ENCODE results near the gene HMCN2. TPM values are rescaled to one million over a fixed set of nuclear protein-coding genes. Genes with fewer than 3 reads are reported as not detected.

HMCN2 gene
- polyA plus RNA-seq, 2 of the 4 experiments (the other 2 are of a cell fraction), result 0.01 TPM; not detected in 1

DNA sequence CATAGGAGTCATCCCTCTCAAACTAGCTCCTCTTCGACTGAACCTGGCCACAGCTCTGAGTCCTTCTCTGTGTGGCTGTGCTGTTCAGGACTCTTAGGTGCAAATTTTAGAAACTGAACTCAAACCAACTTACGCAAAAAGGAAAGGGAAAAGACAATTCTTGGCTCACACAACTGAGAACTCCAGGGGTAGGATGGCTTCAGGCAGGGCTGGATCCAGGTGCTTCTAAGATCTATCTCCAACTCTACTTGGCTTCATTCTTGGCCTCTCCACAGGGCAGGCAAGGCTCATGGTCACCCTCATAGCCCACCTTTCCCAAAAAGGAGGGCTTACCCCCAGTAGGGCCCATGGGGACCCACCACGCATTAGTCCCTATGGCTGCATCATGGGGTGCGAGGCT is 187.3 kb downstream of the HMCN2 start:
- ChIA-PET POLR2A (interaction anchor here (0.5 kb wide), 1 partner anchor 79 kb away, joined by 3 read pairs; no protein-coding TSS in a partner anchor), CTCF (interaction anchor here (0.6 to 3.4 kb wide), 8 partner anchors 11 to 415 kb away, joined by 3 to 46 read pairs (median 4); no protein-coding TSS in a partner anchor)
- Histone ChIP-seq H3K4me3 (no peak overlapping the region), H3K9me3 (no peaks in the 10 kb centered on the region), H3K27ac (peak overlapping the region in 1 of 2 experiments; percentile 54; a peak in 1 of 6 replicates), H3K4me2 (no peak overlapping the region), H3K4me1 (peaks cover 41% of the 10 kb centered on the region)
- ATAC-seq (no peak), FAIRE-seq (no peak), DNase-seq (ENCODE audit: low read depth in 1 of 2, low spot score in 1 of 2) (no peak)
- TF ChIP-seq JUNB (IDR thresholded peaks at IDR 0.05) (no peak), HMGXB4 (CRISPR knock-in tag; IDR thresholded peaks at IDR 0.05; ENCODE audit: borderline replicate concordance) (no peak), CTCF (IDR thresholded peaks at IDR 0.05) (no peak)
- WGBS (ENCODE audit: missing lambda C conversion rate), result 98% methylated on average over 4 of the region's 4 CpGs

GRCh38 chr9:130453487-130453886 is 187.9 kb downstream of the HMCN2 start:
- TF ChIP-seq FOSL2 (IDR thresholded peaks at IDR 0.05), result no peak
- TF ChIP-seq FOSL2 (CRISPR knock-in tag; IDR thresholded peaks at IDR 0.05), result no peak
- TF ChIP-seq CBX2 (IDR thresholded peaks at IDR 0.05; ENCODE audit: borderline replicate concordance, low read depth), result no peak
- TF ChIP-seq, protein P1, sequence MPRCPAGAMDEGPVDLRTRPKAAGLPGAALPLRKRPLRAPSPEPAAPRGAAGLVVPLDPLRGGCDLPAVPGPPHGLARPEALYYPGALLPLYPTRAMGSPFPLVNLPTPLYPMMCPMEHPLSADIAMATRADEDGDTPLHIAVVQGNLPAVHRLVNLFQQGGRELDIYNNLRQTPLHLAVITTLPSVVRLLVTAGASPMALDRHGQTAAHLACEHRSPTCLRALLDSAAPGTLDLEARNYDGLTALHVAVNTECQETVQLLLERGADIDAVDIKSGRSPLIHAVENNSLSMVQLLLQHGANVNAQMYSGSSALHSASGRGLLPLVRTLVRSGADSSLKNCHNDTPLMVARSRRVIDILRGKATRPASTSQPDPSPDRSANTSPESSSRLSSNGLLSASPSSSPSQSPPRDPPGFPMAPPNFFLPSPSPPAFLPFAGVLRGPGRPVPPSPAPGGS (IDR thresholded peaks at IDR 0.05), result no peak
- no peak for TF ChIP-seq KDM5A (IDR thresholded peaks at IDR 0.05)
- no peak for TF ChIP-seq ESRRA (IDR thresholded peaks at IDR 0.05; ENCODE audit: borderline replicate concordance, low read length)
- no peak for TF ChIP-seq EHF (CRISPR knock-in tag; IDR thresholded peaks at IDR 0.05)
- TF ChIP-seq HMGXB4 (CRISPR knock-in tag; IDR thresholded peaks at IDR 0.05; ENCODE audit: borderline replicate concordance), result no peak
- no peak for TF ChIP-seq CBX8 (IDR thresholded peaks at IDR 0.05)
- no peak for TF ChIP-seq BHLHE40 (IDR thresholded peaks at IDR 0.05; ENCODE audit: low read depth, low read length)
- Histone ChIP-seq H3K4me3 (no peak overlapping the region), H3K4me1 (peaks cover 36% of the 10 kb centered on the region), H3K9me3 (no peaks in the 10 kb centered on the region), H3K4me2 (0 out of 3 replicates have a peak overlapping the region, but pooled peaks have one; percentile 7), H3K27ac (peak overlapping the region in 1 of 2 experiments; percentile 54; a peak in 1 of 6 replicates)
- ATAC-seq (0 out of 6 replicates have a peak, but pooled peaks of 1 of the 2 experiments have one; percentile 12), FAIRE-seq (no peak), DNase-seq (ENCODE audit: low read depth in 1 of 2, low spot score in 1 of 2) (no peak)
- ChIA-PET POLR2A (no interaction called here), CTCF (interaction anchor here (0.9 to 3.4 kb wide), 7 partner anchors 11 to 414 kb away, joined by 3 to 46 read pairs (median 4); no protein-coding TSS in a partner anchor)
- WGBS (ENCODE audit: missing lambda C conversion rate), result 56% methylated on average over 7 of the region's 7 CpGs

- Histone ChIP-seq H3K4me2 (no peak overlapping the region), H3K4me1 (peaks cover 36% of the 10 kb centered on the region), H3K9me3 (no peaks in the 10 kb centered on the region), H3K4me3 (no peak overlapping the region), H3K27ac (no peak overlapping the region; a peak in 1 of 6 replicates)
- POLR2A ChIA-PET, result no interaction called here
- TF ChIP-seq BHLHE40 (IDR thresholded peaks at IDR 0.05; ENCODE audit: low read depth, low read length), result no peak
- no peak for TF ChIP-seq HEYL (CRISPR knock-in tag; IDR thresholded peaks at IDR 0.05)
- TF ChIP-seq, protein P2, sequence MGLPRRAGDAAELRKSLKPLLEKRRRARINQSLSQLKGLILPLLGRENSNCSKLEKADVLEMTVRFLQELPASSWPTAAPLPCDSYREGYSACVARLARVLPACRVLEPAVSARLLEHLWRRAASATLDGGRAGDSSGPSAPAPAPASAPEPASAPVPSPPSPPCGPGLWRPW (IDR thresholded peaks at IDR 0.05), result no peak
- no peak for TF ChIP-seq HOXA7 (CRISPR knock-in tag; IDR thresholded peaks at IDR 0.05)
- no peak for TF ChIP-seq MAFK (IDR thresholded peaks at IDR 0.05; ENCODE audit: partially characterized antibody)
- no peak for TF ChIP-seq MAX (IDR thresholded peaks at IDR 0.05)
- no peak for TF ChIP-seq USF2 (IDR thresholded peaks at IDR 0.05)
- TF ChIP-seq HOXB5 (CRISPR knock-in tag; IDR thresholded peaks at IDR 0.05), result no peak
- TF ChIP-seq ZSCAN20 (CRISPR knock-in tag; IDR thresholded peaks at IDR 0.05), result no peak
- no peak for TF ChIP-seq NPAS2 (CRISPR knock-in tag; IDR thresholded peaks at IDR 0.05; ENCODE audit: borderline replicate concordance)
- no peak for TF ChIP-seq ZC3H11A (IDR thresholded peaks at IDR 0.05)
- TF ChIP-seq NFE2L2 (conservative IDR thresholded peaks at IDR 0.05; ENCODE audit: low read length), result no peak
- TF ChIP-seq, protein P3, sequence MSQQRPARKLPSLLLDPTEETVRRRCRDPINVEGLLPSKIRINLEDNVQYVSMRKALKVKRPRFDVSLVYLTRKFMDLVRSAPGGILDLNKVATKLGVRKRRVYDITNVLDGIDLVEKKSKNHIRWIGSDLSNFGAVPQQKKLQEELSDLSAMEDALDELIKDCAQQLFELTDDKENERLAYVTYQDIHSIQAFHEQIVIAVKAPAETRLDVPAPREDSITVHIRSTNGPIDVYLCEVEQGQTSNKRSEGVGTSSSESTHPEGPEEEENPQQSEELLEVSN (IDR thresholded peaks at IDR 0.05; ENCODE audit: borderline replicate concordance, low read depth), result no peak
- WGBS (ENCODE audit: missing lambda C conversion rate), result 82% methylated on average over 10 of the region's 10 CpGs
- CTCF ChIA-PET, result interaction anchor here (0.9 to 3.4 kb wide), 5 partner anchors 10 to 413 kb away, joined by 3 to 46 read pairs (median 4); no protein-coding TSS in a partner anchor
- DNase-seq (ENCODE audit: low read depth in 1 of 2, low spot score in 1 of 2) (no peak), FAIRE-seq (no peak), ATAC-seq (no peak)
Measured at GRCh38 chr9:130454096-130454811, 188.7 kb downstream of the HMCN2 start.
